Glomerular visceral epithelial cell (primary cell): ENCODE results near the gene CP.
"Not testable (repeated sequence)": the region's sequence is repeated elsewhere in the genome, so short reads cannot be mapped to it uniquely, and the experiment has no call there.

Experiments used
- DNase-seq: peaks from one replicate; pipeline ENCODE4 v3.0.0-alpha.2; 2016; ENCODE audit errors: extremely low spot score

CP gene

DNA sequence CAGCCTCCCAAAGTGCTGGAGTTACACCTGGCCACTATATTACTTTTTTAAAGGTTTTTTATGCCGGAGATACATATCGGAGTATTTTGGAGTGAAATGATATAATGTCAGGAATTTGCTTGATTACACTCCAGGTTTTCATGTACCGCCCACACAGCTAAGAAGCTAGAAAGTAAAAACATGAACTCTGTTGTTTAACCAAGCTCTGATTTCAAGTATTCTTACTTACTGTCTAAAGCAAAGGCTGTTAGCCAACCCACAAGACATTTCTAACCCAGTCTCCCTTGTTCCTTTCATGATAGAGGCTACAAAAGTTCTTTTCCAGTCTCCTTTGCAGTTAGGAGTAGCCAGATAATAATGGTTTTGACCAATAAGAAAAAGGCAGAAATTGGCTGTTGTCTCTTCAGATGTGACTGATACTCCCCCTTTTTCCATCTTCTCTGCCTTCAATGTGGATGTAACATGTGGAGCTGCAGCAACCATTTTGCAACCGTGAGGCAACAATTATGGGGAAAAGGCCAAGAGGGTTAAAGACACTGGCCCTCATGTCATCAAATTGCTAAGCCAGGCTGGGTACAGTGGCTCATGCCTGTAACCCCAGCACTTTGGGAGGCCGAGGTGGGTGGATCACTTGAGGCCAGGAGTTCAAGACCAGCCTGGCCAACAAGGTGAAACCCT lies 6.1 kb upstream of the CP start:
- DNase-seq = no peak

DNA sequence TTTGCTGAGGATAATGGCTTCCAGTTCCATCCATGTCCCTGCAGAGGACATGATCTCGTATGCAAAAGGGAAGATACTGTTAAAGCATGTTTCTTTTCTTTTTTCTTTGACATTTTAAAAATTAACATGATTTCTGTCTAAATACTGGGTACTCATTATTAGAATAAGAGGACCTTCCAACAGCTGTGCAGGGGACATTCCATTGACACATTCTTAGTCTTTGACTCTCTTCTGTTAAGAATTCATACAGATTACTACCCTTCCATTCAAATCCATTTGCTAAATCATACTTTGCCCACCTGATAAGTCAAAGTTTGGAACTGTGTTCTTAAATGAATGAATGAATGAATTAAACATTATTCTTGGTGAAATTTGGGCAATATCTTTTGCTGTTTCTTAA lies 5.1 kb upstream of the CP start:
- DNase-seq = no peak

DNA sequence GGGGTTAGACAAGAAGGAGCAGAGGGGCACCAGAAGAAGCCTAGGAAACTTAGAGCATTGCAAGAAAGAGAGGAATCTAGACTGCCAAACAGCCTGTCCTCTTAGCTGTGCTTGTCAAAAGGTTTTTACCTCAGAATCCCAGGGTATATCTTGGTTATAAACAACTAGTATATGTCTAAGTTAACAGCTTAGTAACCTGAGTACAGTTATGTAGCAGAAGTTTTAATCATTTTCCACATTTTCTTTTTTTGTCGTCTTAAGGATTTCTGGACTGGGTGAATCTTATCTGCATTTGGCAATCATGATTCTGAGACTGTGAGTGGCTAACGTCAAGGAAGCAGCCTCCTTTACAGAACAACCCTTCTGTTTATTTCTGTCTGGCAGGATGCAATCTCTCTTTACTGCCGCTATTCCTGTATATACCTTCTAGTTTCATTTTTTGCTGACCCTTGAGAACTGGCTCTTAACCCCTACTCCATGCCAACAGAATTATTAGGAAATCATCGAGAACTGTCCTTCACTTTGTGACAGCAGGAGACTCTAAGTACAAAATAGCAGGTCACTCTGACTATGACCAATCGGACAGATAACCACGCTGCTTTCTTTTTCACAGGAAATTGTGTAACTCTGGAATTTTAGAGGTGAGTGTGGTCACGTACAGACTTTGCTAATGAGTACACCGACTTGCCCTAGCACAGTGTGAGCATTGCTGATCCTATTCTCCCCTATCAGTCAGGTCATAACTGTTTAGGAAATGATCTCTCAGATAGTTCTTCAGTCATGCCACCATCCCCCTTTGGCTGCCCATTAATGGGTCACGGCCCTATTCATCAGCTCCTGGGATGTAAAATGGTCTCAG lies 3.3 kb upstream of the CP start:
- DNase-seq = peak; percentile 89

DNA sequence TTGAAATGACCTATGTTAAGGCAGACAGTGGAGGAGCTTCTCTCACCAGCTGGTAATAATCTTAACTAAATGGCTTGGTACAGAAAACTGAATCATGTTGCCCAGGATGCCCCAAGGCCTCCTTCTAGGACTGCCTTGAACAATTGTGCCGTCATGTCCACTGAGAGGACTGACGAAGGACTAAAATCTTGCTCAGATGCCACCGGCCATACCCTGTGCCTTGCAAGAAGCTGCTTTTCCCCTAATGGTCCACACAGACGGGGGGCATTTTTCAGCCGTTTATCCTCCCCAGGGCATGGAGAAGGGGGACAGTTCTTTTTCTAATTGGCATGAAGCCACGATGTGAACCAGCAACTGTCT lies 1.8 kb upstream of the CP start:
- DNase-seq = no peak

DNA sequence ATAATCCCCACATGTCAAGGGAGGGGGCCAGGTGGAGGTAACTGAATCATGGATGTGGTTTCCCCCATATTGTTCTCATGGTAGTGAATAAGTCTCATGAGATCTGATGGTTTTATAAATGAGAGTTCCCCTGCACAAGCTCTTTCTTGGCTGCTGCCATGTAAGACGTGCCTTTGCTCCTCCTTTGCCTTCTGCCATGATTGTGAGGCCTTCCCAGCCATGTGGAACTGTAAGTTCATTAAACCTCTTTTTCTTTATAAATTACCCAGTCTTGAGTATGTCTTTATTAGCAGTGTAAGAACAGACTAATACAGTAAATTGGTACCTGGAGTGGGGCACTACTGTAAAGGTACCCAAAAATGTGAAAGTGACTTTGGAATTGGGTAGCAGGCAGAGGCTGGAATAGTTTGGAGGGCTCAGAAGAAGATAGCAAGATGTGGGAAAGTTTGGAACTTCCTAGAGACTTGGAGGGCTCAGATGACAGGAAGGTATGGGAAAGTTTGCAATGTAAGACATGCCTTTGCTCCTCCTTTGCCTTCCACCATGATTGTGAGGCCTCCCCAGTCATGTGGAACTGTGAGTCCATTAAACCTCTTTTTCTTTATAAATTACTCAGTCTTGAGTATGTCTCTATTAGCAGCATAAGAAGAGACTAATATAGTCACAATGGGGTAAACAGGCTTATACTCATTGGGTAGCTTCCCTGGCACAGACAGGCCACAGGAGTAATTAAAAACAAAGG lies 2.1 kb downstream of the CP start:
- not testable (repeated sequence) for DNase-seq

DNA sequence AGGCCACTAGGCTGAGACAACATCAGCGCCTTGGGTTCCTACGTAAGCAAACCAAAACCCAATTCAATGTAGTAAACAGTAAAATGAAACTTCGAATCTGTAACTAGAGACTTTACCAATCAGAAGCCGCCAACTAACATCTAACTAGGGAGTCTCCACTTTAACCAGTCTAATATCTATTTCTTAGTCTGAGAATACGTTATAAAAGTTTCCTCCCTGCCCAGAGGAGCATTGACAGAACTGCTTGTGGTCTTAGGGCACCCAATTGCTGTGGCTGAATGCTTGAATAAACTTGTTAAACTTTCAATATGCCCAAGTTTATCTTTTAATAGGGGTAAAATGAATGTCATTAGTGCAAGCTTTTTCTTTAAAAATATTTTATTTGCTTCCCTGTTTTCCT lies 4.3 kb downstream of the CP start:
- DNase-seq = no peak

DNA sequence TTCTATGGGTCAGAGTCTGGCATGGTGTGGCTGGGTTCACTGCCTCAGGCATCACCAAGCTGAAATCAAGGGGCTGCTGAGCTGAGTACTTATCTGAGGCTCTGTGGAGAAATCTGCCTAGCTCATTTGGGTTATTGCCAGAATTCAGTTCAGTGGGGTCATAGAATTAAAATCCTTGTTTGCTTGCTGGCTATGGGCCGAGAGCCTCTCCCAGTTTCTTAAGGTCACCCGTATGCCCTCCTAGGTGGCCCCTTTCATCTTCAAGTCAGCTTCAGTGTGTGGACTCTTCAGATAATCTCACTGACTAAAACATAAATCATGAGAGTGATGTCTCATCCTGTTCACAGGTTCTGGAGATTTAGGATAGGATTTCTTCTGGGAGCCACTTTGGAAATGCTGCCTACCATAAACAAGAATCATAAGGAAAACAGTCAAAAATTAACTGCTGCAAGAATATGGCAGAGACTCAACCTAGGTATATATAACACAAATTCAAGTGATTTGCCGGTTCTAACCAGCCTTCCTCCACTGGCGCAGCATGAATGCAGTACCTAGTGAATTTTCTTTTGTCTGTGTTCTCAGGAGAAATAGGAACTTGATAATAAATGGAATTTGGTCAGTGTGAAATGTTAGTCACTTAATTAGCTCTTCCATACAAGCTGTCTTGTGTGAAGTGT lies 5.3 kb downstream of the CP start:
- DNase-seq = no peak

DNA sequence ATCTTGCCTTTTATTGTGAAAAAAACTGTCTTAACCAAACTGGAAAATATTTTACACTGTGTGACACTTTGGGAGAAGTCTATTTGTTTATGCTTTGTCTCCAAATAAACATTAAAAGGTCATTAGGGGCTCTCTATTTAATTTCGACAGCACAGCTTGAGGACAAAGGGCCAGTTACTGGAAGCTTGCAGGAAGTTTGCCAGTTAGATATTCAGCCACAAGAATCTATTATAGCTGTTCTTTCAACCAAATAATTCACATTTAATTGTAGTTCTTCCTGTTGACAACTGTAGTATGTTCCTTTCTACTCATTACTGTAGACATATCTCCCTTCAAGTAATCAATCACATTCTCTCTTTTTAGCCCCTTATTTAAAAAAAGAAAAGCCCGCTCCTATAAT lies 6.1 kb downstream of the CP start:
- no peak for DNase-seq

DNA sequence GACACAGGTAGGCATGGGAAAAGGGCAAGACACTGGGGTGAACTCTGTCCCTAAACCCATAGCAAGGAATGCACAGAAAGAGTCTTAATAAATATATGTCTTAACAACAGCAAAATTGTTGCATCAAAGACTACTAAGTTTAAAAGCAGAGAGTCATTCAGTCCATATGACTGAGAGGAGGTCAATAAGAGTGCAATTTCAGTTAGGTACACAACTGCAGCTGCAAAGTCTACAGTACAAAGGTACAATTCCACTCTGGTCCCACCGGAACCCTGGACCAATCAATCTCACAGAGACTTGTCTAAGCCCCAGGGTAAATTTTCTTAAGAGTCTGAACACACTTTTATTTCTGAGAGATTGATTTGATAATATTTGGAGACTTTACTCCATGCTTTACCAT lies 6.9 kb downstream of the CP start:
- DNase-seq = no peak

DNA sequence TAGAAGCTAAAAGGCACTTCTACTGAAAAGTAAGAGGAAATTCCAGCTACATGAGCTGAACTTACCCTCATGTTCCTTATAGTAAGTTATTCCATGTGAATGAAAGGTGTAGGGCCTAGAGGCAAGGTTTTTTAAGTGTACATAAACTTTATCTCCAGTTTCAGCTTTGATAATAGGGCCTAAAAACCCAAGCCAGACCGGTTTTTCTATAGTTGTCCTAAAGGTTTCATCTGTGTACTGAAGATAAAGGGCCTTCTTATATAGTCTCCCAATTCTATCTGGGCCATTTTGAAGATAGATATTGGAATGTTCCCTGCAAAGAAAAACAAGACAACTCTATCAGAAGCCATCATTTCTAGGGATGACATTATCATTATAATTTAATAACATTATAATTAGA lies 9.2 kb downstream of the CP start:
- DNase-seq = no peak

DNA sequence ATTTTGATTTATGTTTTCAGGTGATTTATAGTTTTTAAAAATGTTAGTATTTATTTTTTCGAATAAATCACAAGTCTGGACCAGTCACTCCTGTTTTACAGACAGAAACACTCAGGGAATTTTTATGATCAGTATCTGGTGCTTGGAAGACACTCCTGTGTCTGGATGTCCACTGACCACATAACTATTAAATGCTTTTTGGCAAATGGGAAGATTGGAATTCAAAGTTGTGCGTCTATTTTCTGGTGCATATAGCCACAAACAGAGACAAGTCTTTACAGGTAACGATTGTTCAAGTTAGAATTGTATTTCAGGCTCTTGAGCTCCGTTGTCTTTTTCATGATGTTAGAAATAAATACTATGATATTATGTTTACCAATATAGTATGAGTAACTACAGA lies 12.2 kb downstream of the CP start:
- no peak for DNase-seq

DNA sequence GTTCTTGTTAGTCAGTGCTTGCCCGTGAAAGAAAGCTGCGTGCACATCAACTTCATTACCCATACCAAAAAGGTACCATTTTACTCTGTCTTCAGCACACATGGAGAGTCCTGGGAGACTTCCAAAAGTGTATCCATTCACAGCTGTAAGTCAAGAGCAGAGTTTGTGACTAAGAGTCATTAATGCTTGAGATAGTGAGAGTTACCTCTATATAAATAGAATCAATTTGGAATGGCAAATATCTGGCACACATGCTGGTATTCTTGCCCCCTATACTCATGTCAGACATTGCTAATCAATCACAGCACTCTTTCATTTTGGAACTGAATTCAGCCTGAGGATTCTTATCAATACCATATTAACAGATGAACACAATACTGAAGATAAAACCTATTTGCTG lies 14.2 kb downstream of the CP start:
- no peak for DNase-seq

DNA sequence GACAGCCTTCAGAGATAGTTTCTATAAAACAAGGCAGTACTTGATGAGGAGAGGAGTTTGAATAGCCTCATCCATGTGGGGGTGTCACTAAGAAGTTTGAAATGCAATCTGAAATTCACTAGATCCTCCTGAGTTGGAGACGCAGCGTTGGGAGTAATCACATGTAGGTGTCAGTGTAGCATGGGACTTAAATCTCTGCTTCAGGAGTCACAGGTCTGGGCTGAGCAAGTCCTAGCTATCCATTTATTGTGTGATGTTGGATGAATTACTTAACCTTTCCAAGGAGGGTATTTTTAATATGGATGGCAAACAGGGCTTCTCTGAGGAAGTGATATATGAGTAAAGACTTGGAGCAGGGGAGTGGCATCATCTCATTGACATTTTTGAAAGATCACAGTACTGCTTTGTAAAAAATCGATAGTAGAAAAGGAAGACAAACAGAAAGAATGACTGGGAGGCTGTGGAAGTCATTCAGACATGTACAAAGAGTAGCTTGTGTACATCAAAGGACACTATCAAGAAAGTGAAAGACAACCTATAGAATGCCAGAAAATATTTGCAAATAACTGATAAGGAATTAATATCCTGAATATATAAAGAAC lies 17.1 kb downstream of the CP start:
- DNase-seq = no peak

DNA sequence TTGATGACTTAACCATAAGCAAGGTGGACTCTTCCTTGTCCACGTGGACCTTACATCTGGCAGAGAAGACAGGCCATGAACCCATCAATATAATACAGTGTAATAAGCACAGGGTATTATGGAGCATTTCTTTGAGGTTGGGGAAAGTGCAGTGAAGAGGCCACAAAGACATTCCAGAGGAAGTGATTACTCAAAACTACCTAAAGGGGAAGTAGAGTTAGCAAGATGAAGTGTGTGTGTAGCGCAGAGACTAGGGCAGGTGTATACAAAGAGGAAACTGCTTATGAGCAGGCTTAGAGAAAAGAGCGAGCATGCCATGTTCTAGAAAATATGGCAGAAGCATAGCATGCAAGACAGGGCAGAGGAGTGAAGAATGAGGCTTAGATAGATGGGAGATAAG lies 17.9 kb downstream of the CP start:
- DNase-seq = no peak

DNA sequence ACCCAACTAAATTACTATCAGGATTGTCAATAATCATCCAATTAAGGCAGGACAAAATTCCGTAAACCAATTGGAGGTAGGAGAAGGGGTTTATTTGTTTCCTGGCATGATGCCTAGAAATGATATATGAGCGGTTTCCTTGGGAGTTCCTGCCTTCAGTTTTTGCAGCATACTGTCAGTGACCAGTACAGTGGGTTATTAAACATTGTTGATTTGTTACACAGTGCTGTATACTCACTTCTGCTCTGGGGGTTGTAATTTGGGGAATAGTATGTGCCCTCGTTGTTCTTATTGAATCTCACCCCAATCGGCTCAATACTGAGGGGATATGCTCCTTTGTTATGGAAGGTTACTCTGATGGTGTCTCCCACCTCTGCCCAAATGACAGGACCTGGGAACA lies 22.2 kb downstream of the CP start:
- no peak for DNase-seq

DNA sequence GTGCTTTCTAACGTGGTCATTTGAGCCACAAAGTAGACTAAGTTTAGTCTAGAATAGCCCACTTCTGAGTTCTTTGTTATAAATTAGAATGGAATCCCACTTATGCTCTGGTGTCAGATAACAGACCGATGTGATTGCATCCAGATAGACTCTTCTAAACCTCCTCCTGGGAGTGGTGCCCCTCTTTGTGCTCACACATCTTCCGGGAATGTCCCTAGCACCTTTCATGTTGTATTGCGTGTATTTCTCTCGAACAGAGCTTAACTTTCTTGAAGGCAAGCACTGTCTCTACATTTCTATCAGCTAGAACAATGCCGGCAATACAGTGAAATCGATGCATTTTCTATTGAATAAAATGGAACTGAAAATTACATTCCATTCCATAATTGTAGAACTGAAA lies 23.0 kb downstream of the CP start:
- no peak for DNase-seq

DNA sequence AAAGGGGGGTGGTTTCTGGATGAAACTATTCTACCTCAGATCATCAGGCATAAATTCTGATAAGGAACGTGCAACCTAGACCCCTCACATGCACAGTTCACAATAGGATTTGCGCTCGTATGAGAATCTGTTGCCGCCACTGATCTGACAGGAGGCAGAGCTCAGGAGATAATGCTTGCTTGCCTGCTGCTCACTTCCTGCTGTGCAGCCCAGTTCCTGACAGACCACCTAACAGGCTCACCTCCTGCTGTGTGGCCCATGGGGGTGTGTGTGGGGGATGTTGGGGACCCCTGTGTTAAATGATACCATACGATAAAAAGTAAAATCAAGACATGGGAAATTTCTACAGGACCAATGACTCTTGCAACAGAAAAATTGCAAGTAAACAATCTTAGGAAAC lies 24.0 kb downstream of the CP start:
- DNase-seq = no peak

DNA sequence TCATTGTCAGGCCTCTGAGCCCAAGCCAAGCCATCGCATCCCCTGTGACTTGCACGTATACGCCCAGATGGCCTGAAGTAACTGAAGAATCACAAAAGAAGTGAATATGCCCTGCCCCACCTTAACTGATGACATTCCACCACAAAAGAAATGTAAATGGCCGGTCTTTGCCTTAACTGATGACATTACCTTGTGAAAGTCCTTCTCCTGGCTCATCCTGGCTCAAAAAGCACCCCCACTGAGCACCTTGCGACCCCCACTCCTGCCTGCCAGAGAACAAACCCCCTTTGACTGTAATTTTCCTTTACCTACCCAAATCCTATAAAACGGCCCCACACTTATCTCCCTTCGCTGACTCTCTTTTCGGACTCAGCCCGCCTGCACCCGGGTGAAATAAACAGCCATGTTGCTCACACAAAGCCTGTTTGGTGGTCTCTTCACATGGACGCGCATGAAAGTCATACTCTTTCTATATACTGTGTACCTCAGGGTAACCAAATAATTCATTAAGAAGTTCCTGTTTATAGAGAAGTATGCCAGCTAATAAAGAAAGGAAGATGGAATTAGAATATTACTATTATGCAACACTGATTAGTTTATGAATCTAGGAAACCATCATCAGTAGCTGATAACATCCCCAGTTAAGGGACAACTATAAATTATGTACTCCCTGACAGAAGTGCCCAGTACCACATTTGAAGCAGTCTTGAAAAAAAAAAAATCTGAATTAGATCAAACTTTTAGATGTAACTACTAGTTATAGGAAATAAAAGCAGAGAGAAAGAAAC lies 24.6 kb downstream of the CP start:
- not testable (repeated sequence) for DNase-seq

DNA sequence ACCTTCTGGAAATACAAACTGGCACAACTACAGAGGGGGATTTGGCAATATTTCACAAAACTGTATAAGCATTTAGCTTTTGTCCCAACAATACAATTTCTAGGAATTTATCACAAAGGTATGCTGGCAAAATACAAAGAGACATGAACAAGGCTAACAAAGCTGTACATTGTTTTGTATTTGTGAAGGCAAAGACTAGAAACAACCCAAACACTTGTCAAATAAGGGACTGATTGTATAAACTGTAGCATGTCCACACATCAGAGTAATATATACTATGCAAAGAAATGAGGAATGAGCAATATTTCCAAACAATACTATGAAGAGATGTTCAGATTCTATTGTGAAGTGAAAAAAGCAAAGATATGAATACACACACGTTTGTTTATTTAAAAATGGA lies 26.4 kb downstream of the CP start:
- DNase-seq = no peak

DNA sequence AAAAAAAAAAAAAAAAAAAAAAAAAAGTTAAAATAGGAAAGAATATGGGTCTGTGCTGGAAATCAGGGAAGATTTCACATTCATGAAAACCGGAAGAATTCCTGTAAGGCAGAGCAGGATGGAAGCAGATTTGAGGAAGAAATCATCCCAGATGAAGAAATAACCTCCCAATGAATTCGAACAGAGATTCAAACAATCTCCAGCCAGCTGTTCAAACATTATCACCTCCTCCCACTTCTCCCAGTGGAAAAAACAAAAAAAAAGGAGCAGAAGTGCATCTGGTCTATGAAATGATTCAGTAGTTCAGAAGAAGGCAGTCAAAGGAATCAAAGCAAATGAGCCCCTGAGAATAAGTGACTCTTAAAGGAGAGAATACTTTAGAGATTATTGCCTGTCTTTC lies 33.1 kb downstream of the CP start:
- no peak for DNase-seq

DNA sequence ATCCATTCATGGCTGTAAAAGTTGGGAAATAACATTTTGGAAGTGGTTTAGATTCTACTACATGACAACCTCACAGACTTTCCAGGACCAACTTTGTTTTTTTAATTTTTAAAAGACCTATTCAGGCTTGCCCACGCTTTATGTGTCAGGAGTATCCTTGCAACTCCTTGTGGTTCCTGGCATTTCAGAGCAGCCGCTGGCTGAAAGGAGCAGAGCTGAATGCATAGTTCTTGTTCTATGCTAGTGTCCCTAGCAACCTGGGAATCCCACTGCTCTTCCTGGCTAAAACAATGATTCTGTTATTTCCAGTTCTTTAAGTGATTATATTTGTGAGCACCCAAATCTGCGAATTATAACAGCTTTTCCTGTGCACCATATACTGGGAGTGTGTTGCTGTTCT lies 34.9 kb downstream of the CP start:
- DNase-seq = no peak
